ENCODE data around the gene CAMTA1.

DNA sequence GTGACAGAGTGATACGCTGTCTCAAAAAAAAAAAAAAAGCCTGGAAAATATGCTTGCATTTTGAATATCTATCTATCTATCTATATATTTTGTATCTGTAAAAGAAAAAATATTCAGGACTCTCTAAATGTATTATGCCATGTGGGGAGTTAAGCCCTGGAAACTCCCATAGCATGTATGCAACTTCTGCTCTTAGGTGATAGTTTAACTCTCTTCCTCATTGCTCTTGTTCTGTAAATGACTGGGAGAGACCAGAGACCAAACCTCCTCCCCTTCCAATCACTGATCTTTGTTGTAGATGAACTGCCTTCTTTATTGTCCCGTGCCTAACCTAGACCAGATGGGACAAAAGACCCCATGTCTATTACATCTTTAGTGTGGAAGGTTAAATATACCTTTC, 37.6 kb upstream of the CAMTA1 start:
- TF ChIP-seq, protein P1, sequence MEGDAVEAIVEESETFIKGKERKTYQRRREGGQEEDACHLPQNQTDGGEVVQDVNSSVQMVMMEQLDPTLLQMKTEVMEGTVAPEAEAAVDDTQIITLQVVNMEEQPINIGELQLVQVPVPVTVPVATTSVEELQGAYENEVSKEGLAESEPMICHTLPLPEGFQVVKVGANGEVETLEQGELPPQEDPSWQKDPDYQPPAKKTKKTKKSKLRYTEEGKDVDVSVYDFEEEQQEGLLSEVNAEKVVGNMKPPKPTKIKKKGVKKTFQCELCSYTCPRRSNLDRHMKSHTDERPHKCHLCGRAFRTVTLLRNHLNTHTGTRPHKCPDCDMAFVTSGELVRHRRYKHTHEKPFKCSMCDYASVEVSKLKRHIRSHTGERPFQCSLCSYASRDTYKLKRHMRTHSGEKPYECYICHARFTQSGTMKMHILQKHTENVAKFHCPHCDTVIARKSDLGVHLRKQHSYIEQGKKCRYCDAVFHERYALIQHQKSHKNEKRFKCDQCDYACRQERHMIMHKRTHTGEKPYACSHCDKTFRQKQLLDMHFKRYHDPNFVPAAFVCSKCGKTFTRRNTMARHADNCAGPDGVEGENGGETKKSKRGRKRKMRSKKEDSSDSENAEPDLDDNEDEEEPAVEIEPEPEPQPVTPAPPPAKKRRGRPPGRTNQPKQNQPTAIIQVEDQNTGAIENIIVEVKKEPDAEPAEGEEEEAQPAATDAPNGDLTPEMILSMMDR (conservative IDR thresholded peaks at IDR 0.05; ENCODE audit: low read length), result no peak
- TF ChIP-seq EZH2phosphoT487 (IDR thresholded peaks at IDR 0.05; ENCODE audit: borderline replicate concordance, low read depth, low read length), result no peak
